Inflammatory macrophage treated with lipopolysaccharide for 4 hours (primary cell): ENCODE data around the gene FBXO42.
"Not testable (repeated sequence)": the region's sequence is repeated elsewhere in the genome, so short reads cannot be mapped to it uniquely, and the experiment has no call there.

Experiments used
- DNase-seq: peaks from one replicate; pipeline ENCODE4 v3.0.0-alpha.2; 2020

The FBXO42 gene

GRCh38 chr1:16215882-16216753 is 136.2 kb downstream of the FBXO42 start:
- peak; percentile 86 for DNase-seq

GRCh38 chr1:16215240-16215639 is 137.0 kb downstream of the FBXO42 start:
- not testable (repeated sequence) for DNase-seq

GRCh38 chr1:16213544-16213943 is 138.7 kb downstream of the FBXO42 start:
- not testable (repeated sequence) for DNase-seq

GRCh38 chr1:16213013-16213412 is 139.3 kb downstream of the FBXO42 start:
- DNase-seq: no peak

GRCh38 chr1:16212251-16212961 is 139.9 kb downstream of the FBXO42 start, which contains the start of gene ARHGEF19:
ARHGEF19 (minus strand) TSS chr1:16212652; CDS start chr1:16209054, 3,598 bp downstream.
- no peak for DNase-seq

- no peak for DNase-seq
Measured at GRCh38 chr1:16211824-16212223, 140.5 kb downstream of the FBXO42 start.

GRCh38 chr1:16210581-16210980 is 141.7 kb downstream of the FBXO42 start:
- DNase-seq: no peak

GRCh38 chr1:16209847-16210407 is 142.4 kb downstream of the FBXO42 start:
- DNase-seq: no peak

GRCh38 chr1:16209132-16209846 is 143.0 kb downstream of the FBXO42 start:
- no peak for DNase-seq

GRCh38 chr1:16208270-16208987 is 143.9 kb downstream of the FBXO42 start:
- peak; percentile 5 for DNase-seq

- DNase-seq: no peak
Measured at GRCh38 chr1:16207318-16208269, 144.7 kb downstream of the FBXO42 start.

GRCh38 chr1:16206547-16207317 is 145.5 kb downstream of the FBXO42 start:
- DNase-seq: peak; percentile 98

GRCh38 chr1:16205891-16206546 is 146.3 kb downstream of the FBXO42 start:
- DNase-seq: no peak

GRCh38 chr1:16205334-16205671 is 147.0 kb downstream of the FBXO42 start:
- DNase-seq: no peak

- DNase-seq: no peak
Measured at GRCh38 chr1:16204634-16205333, 147.5 kb downstream of the FBXO42 start.

GRCh38 chr1:16204216-16204615 is 148.1 kb downstream of the FBXO42 start:
- no peak for DNase-seq

GRCh38 chr1:16203550-16203949 is 148.7 kb downstream of the FBXO42 start:
- DNase-seq: no peak

GRCh38 chr1:16202281-16203210 is 149.7 kb downstream of the FBXO42 start:
- no peak for DNase-seq
